Caco-2 (cell line): ENCODE results near the gene DNAJC13. TPM values are rescaled to one million over a fixed set of nuclear protein-coding genes. Genes with fewer than 3 reads are reported as not detected.

ENCODE experiments used
- BruUV-seq: library from RNA; stranded (reverse); fragments of 400-500 nt; replicated peaks from 2 replicates; lab custom pipeline; 2021; lab: Mats Ljungman, UMichigan
- CTCF ChIA-PET: fragments of 300-600 bp; sonication (Branson Sonifier 250); formaldehyde crosslinking; loops from one replicate; lab custom pipeline; 2022; ENCODE audit warnings: antibody characterized with exemption; lab: Charles Lee
- POLR2A ChIA-PET: fragments of 300-600 bp; sonication (Branson Sonifier 250); formaldehyde crosslinking; loops from one replicate; lab custom pipeline; 2022; ENCODE audit warnings: antibody characterized with exemption; lab: Charles Lee
- DNase-seq, 2 experiments: peaks; one replicate each; pipeline versions ENCODE4 v3.0.0 to v3.0.0-alpha.2; 2020 to 2022
- H3K27me3 ChIP-seq: replicated peaks from 2 replicates; pipeline ENCODE4 v1.6.0; 2011; ENCODE audit warnings: low read length; ENCODE audit not compliant: control insufficient read depth, insufficient read depth
- H3K36me3 ChIP-seq: 2 replicates; pipeline ENCODE4 v1.5.1; 2011; ENCODE audit warnings: low read length; ENCODE audit not compliant: control insufficient read depth, insufficient read depth
- H3K4me1 ChIP-seq: fragments of 250-450 bp; sonication (Bioruptor Pico); 2 replicates; pipeline ENCODE4 v1.5.1; 2020; ENCODE audit warnings: mild to moderate bottlenecking
- H3K4me3 ChIP-seq: 2 replicates; pipeline ENCODE4 v1.5.1; 2011; ENCODE audit warnings: low read depth, mild to moderate bottlenecking, control low read depth, low read length
- H3K9me3 ChIP-seq: fragments of 250-450 bp; sonication (Bioruptor Pico); 2 replicates; pipeline ENCODE4 v1.5.1; 2020; ENCODE audit warnings: mild to moderate bottlenecking, moderate library complexity
- H3K27ac Mint-ChIP-seq: one replicate; pipeline ENCODE4 v1.8.0; 2022; ENCODE audit warnings: mixed read lengths; ENCODE audit not compliant: unreplicated experiment
- H3K27me3 Mint-ChIP-seq: one replicate; pipeline ENCODE4 v1.8.0; 2022; ENCODE audit warnings: mixed read lengths; ENCODE audit not compliant: insufficient read depth, unreplicated experiment
- H3K36me3 Mint-ChIP-seq: one replicate; pipeline ENCODE4 v1.8.0; 2022; ENCODE audit warnings: mild to moderate bottlenecking, mixed read lengths; ENCODE audit not compliant: insufficient read depth, unreplicated experiment
- H3K4me1 Mint-ChIP-seq: one replicate; pipeline ENCODE4 v1.8.0; 2022; ENCODE audit warnings: low read depth, mixed read lengths; ENCODE audit not compliant: unreplicated experiment
- H3K4me3 Mint-ChIP-seq: one replicate; pipeline ENCODE4 v1.8.0; 2022; ENCODE audit warnings: mild to moderate bottlenecking, moderate library complexity, mixed read lengths; ENCODE audit not compliant: unreplicated experiment
- H3K9me3 Mint-ChIP-seq: one replicate; pipeline ENCODE4 v1.8.0; 2022; ENCODE audit warnings: mixed read lengths; ENCODE audit not compliant: unreplicated experiment
- CTCF ChIP-seq, 2 experiments: fragments of 200-600 bp in 1 of 2; IDR thresholded peaks; 1 replicate in 1 of 2; 2 replicates in 1 of 2; pipeline versions ENCODE4 v1.5.1 to v1.8.0; 2011 to 2022; ENCODE audit warnings: antibody characterized with exemption in 1 of 2, control low read depth in 1 of 2, inconsistent platforms in 1 of 2, low read depth in 1 of 2, low read length in 1 of 2, mild to moderate bottlenecking in 1 of 2, moderate library complexity in 1 of 2; ENCODE audit not compliant: insufficient read depth in 1 of 2, severe bottlenecking in 1 of 2, unreplicated experiment in 1 of 2
- intact Hi-C: fragments of 100-400 bp; cut with micrococcal nuclease; formaldehyde crosslinking; loops from one replicate; pipeline ENCODE4 v1.10.0; 2022; ENCODE audit not compliant: unreplicated experiment
- total RNA-seq: library from RNA; stranded (reverse); gene quantifications from 2 replicates; pipeline ENCODE4 v1.2.3, GENCODE V29; 2022

Gene DNAJC13
- total RNA-seq, 1 experiment from 2014 or later = 42.3 TPM

DNA sequence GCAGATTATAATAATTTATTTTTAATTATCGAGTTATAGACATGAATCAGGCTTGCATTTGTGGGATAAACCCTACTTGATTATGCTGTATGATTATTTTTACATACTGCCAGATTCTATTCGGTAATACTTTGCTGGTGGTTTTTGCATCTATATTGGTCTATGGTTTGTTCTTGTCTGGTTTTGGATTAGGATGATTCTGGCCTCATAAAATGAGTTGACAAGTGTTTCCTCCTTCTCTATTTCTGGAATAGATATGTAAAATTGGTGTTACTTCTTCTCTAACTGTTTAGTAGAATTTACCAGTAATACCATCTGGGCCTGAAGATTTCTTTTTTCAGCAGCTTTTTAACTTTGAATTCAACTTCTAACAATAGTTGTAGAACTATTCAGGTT lies 146.8 kb downstream of the DNAJC13 start:
- no TSS peak for BruUV-seq
- Mint-ChIP-seq H3K27me3 (no peaks in the 10 kb centered on the region), H3K27ac (no peak overlapping the region), H3K36me3 (no peaks in the 10 kb centered on the region), H3K9me3 (no peaks in the 10 kb centered on the region), H3K4me3 (no peak overlapping the region), H3K4me1 (no peaks in the 10 kb centered on the region)
- DNase-seq = no peak
- ChIA-PET CTCF (no interaction called here), POLR2A (no interaction called here)
- H3K4me1 ChIP-seq = no peaks in the 10 kb centered on the region
- no peak for TF ChIP-seq CTCF (IDR thresholded peaks at IDR 0.05; ENCODE audit: insufficient read depth in 1 of 2, low read depth in 1 of 2, low read length in 1 of 2, severe bottlenecking in 1 of 2, unreplicated experiment in 1 of 2)
- H3K36me3 ChIP-seq = no peaks in the 10 kb centered on the region
- no peaks in the 10 kb centered on the region for H3K9me3 ChIP-seq
- no peaks in the 10 kb centered on the region for H3K27me3 ChIP-seq
- H3K4me3 ChIP-seq = no peak overlapping the region
- intact Hi-C loops = no loop called here

- H3K9me3 ChIP-seq = no peaks in the 10 kb centered on the region
- H3K27me3 ChIP-seq = no peaks in the 10 kb centered on the region
- CTCF ChIA-PET = no interaction called here
- no peak for DNase-seq
- BruUV-seq = no TSS peak
- Mint-ChIP-seq H3K4me3 (no peak overlapping the region), H3K27me3 (no peaks in the 10 kb centered on the region), H3K27ac (no peak overlapping the region), H3K9me3 (no peaks in the 10 kb centered on the region), H3K36me3 (no peaks in the 10 kb centered on the region), H3K4me1 (no peaks in the 10 kb centered on the region)
- intact Hi-C loops = no loop called here
- H3K4me3 ChIP-seq = no peak overlapping the region
- POLR2A ChIA-PET = no interaction called here
- 0 out of 2 replicates have a peak, but pooled peaks cover 1% of the 10 kb centered on the region for H3K36me3 ChIP-seq
- no peaks in the 10 kb centered on the region for H3K4me1 ChIP-seq
- no peak for TF ChIP-seq CTCF (IDR thresholded peaks at IDR 0.05; ENCODE audit: insufficient read depth in 1 of 2, low read depth in 1 of 2, low read length in 1 of 2, severe bottlenecking in 1 of 2, unreplicated experiment in 1 of 2)
These were observed 151.1 kb downstream of the DNAJC13 start for GRCh38 chr3:132568422-132568821.

DNA sequence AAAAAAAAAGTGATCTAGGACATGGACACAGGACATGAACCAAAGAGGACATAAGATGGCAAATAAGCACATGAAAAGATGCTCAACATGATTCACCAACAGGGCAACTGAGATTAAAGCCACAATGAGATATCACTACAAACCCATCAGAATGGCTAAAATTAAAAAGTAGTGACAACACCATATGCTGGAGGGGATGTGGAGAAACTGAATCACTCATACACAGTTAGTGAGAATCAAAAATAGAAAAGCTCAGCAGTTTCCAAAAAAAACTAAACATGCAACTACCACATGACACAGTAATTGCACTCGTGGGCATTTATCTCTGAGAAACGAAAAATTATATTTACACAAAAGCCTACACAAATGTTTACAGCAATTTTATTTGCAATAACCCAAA lies 151.9 kb downstream of the DNAJC13 start:
- H3K4me1 Mint-ChIP-seq = no peaks in the 10 kb centered on the region

More for the DNA sequence above, 151.9 kb downstream of the DNAJC13 start:
- Mint-ChIP-seq H3K36me3 (no peaks in the 10 kb centered on the region), H3K27me3 (no peaks in the 10 kb centered on the region), H3K27ac (no peak overlapping the region), H3K4me3 (no peak overlapping the region), H3K9me3 (no peaks in the 10 kb centered on the region)
- TF ChIP-seq CTCF (IDR thresholded peaks at IDR 0.05; ENCODE audit: insufficient read depth in 1 of 2, low read depth in 1 of 2, low read length in 1 of 2, severe bottlenecking in 1 of 2, unreplicated experiment in 1 of 2) = no peak
- no peaks in the 10 kb centered on the region for H3K9me3 ChIP-seq
- H3K4me3 ChIP-seq = no peak overlapping the region
- H3K36me3 ChIP-seq = 0 out of 2 replicates have a peak, but pooled peaks cover 1% of the 10 kb centered on the region
- ChIA-PET CTCF (no interaction called here), POLR2A (no interaction called here)
- no peak for DNase-seq
- intact Hi-C loops = no loop called here
- BruUV-seq = no TSS peak
- H3K27me3 ChIP-seq = no peaks in the 10 kb centered on the region
- H3K4me1 ChIP-seq = no peaks in the 10 kb centered on the region
